ENCODE measurements around the gene PEX26. TPM values are rescaled to one million over a fixed set of nuclear protein-coding genes. Genes with fewer than 3 reads are reported as not detected.
"Not testable (repeated sequence)": the region's sequence is repeated elsewhere in the genome, so short reads cannot be mapped to it uniquely, and the experiment has no call there.

The PEX26 gene
- total RNA-seq, 4 donors from 2014 or later: 23.1 to 31.0 (median 24.8) TPM

- intact Hi-C loops (cut with DNase I; ENCODE audit: low total_unique reads): no loop called here
- no peak overlapping the region for H3K4me3 ChIP-seq (ENCODE audit: low read depth, poor library complexity, severe bottlenecking)
- 91 to 98% methylated on average over 2 of the region's 2 CpGs for WGBS, 2 donors
- no peak for DNase-seq (ENCODE audit: low spot score in 2 of 2)
- TF ChIP-seq CTCF (IDR thresholded peaks at IDR 0.05) (no peak), POLR2A (IDR thresholded peaks at IDR 0.05) (no peak)
Observed at GRCh38 chr22:18073467-18073866, 4.3 kb upstream of the PEX26 start.

- intact Hi-C loops (cut with DNase I; ENCODE audit: low total_unique reads); H3K4me3 ChIP-seq (ENCODE audit: low read depth, poor library complexity, severe bottlenecking): not testable (repeated sequence)
- DNase-seq (ENCODE audit: low spot score in 2 of 2): peak in 1 of 2 donors; percentile 63
- 86 to 94% methylated on average over 4 of the region's 4 CpGs for WGBS, 2 donors
Observed at GRCh38 chr22:18073927-18074326, 3.9 kb upstream of the PEX26 start.

- H3K4me3 ChIP-seq (ENCODE audit: low read depth, poor library complexity, severe bottlenecking): no peak overlapping the region
- intact Hi-C loops (cut with DNase I; ENCODE audit: low total_unique reads): no loop called here
- peak in 1 of 2 donors; percentile 75 for DNase-seq (ENCODE audit: low spot score in 2 of 2)
- no peak for TF ChIP-seq POLR2A (IDR thresholded peaks at IDR 0.05)
- TF ChIP-seq CTCF (IDR thresholded peaks at IDR 0.05): no peak
- WGBS, 2 donors: 71 to 79% methylated on average over 6 of the region's 6 CpGs
Observed at GRCh38 chr22:18075101-18075719, 2.6 kb upstream of the PEX26 start.

DNA sequence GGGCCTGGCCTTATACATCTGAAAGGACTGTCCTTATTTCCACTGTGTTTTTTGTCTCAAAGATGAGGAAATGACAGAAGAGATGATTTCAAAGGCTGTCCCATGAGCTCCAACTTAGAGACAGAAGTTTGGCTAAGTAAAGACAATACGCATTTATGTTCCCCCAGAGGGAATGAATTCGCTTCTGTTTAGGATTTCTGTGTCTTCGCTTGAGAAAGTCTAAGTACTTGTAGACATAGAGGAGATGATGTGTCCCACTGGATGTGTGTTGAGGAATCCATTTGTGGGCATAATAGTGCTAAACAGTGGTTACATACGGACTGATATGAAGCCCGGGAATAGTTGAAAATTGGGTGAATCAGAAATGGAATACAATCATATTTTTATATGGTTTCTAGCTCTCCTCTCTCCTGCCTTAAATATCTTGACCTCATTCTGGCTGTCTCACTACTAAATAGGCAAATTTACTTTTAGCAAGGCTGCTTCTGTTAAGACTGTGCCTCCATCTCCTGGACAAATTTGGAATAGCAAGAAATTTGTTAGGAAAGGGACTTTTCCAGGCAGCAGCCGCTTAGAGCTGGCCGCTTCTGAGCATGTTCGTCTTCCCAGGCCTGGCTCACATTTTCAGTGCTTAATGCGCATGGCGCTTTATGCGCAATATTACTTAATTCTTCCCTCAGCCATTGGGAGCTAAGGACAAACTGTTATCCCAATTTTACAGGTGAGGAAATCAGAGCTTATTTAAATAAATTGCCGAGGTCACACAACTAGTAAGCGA lies 1.9 kb upstream of the PEX26 start:
- intact Hi-C loops (cut with DNase I; ENCODE audit: low total_unique reads): loop anchor here (2.0 kb wide), 1 partner anchor 245 kb away; no protein-coding TSS in a partner anchor
- H3K4me3 ChIP-seq (ENCODE audit: low read depth, poor library complexity, severe bottlenecking): no peak overlapping the region
- 21 to 23% methylated on average over 13 of the region's 13 CpGs for WGBS, 2 donors
- DNase-seq (ENCODE audit: low spot score in 2 of 2): peak; percentile 77 to 86
- TF ChIP-seq CTCF (IDR thresholded peaks at IDR 0.05) (peak in 1 of 3 donors; percentile 82), POLR2A (IDR thresholded peaks at IDR 0.05) (no peak)

- WGBS, 2 donors: 3% methylated on average over 10 of the region's 10 CpGs
- peak overlapping the region; percentile 98 for H3K4me3 ChIP-seq (ENCODE audit: low read depth, poor library complexity, severe bottlenecking)
- no peak for TF ChIP-seq POLR2A (IDR thresholded peaks at IDR 0.05)
- DNase-seq (ENCODE audit: low spot score in 2 of 2): no peak
- intact Hi-C loops (cut with DNase I; ENCODE audit: low total_unique reads): loop anchor here (2.0 kb wide), 1 partner anchor 246 kb away; no protein-coding TSS in a partner anchor
Observed at GRCh38 chr22:18077087-18077638, 627 bp upstream of the PEX26 start.

DNA sequence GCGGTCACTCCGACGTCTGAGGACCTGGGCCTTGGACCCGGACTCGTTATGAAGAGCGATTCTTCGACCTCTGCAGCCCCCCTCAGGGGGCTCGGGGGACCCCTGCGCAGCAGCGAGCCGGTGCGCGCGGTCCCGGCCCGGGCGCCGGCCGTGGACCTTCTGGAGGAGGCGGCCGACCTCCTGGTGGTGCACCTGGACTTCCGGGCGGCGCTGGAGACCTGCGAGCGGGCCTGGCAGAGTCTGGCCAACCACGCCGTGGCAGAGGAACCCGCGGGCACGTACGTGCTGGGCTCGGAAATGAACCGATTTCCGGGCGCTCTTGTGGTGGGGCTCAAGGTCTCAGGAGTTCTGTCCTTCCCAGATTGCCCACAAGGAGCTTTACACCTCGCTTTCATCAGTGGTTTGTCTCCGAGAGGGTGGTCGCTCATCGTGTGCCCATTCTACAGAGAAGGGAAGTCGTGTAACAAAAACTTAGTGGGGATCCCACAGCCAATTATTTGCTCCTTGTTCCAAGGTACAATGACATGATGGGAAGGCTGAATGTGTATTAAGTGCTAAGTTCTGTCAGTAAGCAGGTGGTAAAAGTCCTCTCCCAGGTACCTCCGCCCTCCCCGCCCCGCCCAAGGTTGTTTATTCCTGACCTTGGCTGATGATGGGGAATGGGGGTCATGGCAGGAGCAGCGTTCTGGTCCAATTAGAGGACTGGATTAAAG lies 695 bp downstream of the PEX26 start:
- H3K4me3 ChIP-seq (ENCODE audit: low read depth, poor library complexity, severe bottlenecking): peak overlapping the region; percentile 98
- intact Hi-C loops (cut with DNase I; ENCODE audit: low total_unique reads): no loop called here
- DNase-seq (ENCODE audit: low spot score in 2 of 2): peak in 1 of 2 donors; percentile 84
- 18 to 28% methylated on average over 9 to 17 of the region's 45 CpGs for WGBS, 2 donors
- TF ChIP-seq CTCF (IDR thresholded peaks at IDR 0.05) (no peak), POLR2A (IDR thresholded peaks at IDR 0.05) (no peak)

All from lower leg skin (tissue), 4 donors.